ENCODE data around the gene HOXB5.

The HOXB5 gene

GRCh38 chr17:48630009-48630924, 36.7 kb upstream of the HOXB5 start:
- DNase-seq (ENCODE audit: low read depth in 2 of 2, low spot score in 1 of 2) = no peak

DNA sequence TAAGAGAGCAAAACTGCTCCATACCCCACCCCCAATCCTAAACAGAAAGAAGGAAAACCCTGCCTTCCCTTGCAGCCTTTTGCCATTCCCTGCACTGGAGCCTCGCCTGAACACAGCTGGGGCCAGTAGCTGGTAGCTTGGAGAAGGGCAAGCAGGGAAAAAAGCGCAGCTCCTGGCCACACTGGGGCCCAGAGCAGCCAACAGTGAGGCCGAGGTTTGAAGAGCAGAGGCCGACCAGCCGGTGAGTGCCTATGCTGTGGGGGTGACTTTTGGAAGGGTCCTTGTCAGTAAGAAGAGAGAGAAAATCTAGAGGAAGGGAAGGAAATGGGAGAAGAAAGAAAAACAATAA, 35.8 kb upstream of the HOXB5 start:
- no peak for DNase-seq (ENCODE audit: low read depth in 2 of 2, low spot score in 1 of 2)

GRCh38 chr17:48628649-48629410, 35.3 kb upstream of the HOXB5 start:
- no peak for DNase-seq (ENCODE audit: low read depth in 2 of 2, low spot score in 1 of 2)

GRCh38 chr17:48627623-48628521, 34.3 kb upstream of the HOXB5 start:
- no peak for DNase-seq (ENCODE audit: low read depth in 2 of 2, low spot score in 1 of 2)

- DNase-seq (ENCODE audit: low read depth in 2 of 2, low spot score in 1 of 2) = no peak
These were observed 33.6 kb upstream of the HOXB5 start for GRCh38 chr17:48627118-48627597.

DNA sequence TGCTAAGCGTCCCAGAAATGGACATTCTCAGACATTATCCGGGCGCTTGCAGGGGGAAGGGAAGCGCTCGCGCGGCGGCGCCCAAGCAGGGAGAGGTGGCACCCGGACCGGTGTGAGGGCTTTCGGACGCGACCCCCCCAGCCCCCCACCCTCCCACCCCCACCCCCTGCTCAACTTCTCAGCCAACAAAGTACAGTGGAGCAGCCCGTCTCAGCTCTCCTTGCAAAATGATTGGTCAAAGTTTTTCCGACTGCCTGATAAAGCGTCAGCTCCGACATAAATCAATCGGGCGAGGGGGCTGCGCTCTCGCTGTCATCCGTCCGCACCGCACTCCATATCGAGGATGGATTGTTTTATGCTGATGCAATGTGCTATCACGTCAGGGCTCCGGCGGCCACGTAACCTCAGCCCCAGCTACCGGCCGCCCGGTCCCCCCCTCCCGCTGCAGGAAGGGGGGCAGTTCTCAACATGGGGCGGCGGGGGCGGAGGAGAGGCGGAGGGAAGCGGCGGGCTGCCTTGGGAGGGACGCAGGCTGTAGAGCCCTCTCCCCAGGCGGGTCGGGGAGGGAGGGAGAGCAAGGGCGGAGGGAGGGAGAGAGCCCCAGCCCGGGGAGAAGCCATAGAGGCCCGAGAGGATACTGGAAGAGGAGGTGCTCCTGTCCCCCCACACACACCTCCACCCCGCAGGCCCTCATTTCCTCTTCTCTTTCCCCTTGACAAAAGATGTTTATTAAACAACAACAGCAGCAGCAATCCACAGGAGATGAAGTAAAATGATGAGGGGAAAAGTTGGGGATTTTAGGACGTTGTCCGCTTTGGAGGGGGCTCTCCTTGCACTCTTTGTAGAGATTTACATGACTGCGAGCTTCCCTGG, 32.9 kb upstream of the HOXB5 start, which contains the start of gene HOXB9:
HOXB9 (minus strand) TSS at position 114 of the 873 bp plus-strand sequence; CDS start at position 25, 89 bp downstream.
- DNase-seq (ENCODE audit: low read depth in 2 of 2, low spot score in 1 of 2) = no peak

- no peak for DNase-seq (ENCODE audit: low read depth in 2 of 2, low spot score in 1 of 2)
These were observed 32.1 kb upstream of the HOXB5 start for GRCh38 chr17:48625495-48626244.

- DNase-seq (ENCODE audit: low read depth in 2 of 2, low spot score in 1 of 2) = no peak
These were observed 31.2 kb upstream of the HOXB5 start for GRCh38 chr17:48624544-48625494.

DNA sequence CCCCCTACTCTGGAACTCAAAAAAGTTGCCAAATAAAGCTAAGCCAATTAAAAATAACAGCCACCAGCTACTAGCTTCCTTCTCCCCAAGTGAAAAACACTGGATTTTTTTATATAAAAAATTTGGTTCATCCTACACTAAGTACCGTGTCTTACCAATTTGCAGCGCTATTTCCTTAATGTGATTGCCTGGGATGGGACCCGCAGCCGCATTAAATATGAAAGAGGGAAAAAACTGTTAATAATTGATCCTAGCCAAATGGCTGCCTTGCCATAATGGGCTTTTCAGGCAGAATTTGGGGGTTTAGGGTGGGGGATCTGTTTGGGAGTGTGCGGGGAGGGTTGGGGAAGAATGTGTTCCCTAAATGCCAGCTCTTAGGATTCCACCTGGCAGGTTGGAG, 30.5 kb upstream of the HOXB5 start:
- DNase-seq (ENCODE audit: low read depth in 2 of 2, low spot score in 1 of 2) = no peak

DNA sequence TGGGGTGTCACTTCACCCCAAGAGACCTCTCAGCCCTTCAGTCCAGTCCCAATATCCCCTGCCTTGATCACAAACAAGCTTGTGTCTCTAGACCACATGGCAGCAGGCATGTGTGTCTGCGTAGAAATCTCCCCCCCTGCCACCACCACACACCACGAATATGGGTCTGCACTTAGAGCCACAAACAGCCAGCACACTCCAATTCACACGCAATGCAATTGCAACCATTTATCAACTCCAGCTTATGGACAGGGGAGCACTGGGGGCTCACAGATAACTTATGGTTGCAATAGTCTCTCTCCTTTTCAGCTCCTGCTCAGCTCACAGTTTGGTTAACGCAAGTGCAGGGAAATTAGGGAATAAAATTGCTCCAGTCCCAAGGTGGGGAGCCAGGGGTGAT, 30.0 kb upstream of the HOXB5 start:
- no peak for DNase-seq (ENCODE audit: low read depth in 2 of 2, low spot score in 1 of 2)

DNA sequence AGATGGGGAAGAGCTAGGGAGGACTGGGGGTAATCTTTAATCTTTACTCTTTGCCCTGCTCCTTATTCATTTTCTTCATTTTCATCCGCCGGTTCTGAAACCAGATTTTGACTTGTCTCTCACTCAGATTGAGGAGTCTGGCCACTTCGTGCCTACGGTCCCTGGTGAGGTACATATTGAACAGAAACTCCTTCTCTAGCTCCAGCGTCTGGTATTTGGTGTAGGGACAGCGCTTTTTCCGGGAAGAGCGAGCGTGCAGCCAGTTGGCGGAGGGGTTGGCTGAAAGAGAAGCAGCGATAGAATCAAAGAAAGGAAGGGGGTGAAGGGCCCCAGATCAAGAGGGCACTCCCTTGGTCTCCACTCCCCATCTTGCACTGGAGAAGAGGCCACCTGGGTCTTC, 29.3 kb upstream of the HOXB5 start:
- DNase-seq (ENCODE audit: low read depth in 2 of 2, low spot score in 1 of 2) = no peak

DNA sequence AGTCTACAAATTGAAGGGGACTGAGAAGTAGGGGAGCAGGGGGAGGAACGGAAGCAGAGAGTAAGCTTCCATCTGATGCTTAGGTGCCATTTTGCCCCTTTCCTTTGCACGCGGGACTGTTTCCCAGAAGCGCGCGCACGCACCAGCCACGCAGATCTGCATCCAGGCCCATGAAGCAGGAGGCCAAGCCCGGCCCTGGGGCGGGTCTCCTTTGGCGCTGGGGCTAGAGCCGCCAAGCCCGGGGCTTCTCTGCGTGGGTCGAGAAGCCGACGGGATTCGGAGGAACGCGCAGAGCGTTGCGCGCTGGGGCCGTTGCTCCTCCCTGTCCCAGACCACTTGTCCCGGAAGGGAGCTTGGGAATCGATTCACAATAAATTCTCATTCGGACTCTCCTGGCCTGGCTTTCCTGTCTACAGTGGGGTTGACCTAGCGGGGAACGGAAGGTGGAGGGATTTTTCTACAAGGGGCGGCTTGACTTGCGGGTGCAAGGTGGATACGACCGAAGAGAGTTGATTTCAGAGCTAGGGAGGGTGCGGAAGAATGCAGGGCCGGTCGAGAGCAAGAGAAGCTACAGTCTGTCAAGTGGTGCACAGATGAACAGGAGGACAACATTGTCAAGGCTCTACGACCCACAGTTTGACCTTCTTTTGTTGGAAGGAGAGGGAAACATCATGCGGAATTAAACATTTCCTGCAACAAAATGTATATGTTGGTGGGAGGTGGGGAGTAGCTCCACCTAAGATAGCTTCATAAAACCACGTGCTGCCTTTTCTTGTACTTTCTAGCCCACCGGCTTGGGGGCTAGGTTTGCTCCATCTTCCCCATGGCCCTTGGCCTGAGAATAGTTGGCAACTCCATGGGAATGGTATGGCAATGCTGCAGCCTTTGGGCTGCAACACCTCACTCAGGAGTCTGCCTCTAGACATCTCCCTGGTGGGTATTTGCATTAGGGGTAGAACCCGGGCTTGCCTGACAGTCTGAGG, 28.1 kb upstream of the HOXB5 start:
- DNase-seq (ENCODE audit: low read depth in 2 of 2, low spot score in 1 of 2) = no peak

GRCh38 chr17:48620461-48621139, 27.0 kb upstream of the HOXB5 start:
- no peak for DNase-seq (ENCODE audit: low read depth in 2 of 2, low spot score in 1 of 2)

DNA sequence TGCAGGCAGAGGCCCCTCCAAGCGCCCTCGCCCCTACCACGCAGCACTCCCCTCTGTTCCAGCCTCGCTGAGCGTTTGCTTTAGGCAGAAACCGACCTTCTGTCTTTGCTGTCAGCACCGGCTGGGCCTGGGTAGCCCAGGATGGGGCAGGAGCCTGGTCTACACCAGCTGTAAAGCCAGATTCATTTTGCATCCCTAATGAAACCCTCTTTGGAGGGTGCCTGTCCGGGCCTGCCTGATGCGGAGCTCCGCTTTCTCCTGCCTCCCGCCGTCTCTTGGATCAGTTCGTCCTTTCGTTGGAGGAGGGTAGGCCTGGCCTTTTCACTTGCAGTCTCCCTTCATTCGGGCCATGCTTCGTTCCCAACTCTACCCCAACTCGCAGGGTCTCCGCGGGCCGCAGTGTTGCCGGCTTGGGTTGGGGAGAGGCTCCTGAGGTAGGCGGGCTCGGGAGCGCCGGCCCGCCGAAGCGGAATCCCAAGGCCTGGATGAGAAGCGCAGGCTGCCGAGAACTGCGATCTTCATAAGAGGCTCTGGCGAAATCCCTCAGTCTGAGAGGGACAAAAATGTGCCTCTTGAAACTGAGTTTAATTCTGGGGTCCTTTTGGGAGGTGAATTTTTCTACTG, 26.4 kb upstream of the HOXB5 start:
- no peak for DNase-seq (ENCODE audit: low read depth in 2 of 2, low spot score in 1 of 2)

DNA sequence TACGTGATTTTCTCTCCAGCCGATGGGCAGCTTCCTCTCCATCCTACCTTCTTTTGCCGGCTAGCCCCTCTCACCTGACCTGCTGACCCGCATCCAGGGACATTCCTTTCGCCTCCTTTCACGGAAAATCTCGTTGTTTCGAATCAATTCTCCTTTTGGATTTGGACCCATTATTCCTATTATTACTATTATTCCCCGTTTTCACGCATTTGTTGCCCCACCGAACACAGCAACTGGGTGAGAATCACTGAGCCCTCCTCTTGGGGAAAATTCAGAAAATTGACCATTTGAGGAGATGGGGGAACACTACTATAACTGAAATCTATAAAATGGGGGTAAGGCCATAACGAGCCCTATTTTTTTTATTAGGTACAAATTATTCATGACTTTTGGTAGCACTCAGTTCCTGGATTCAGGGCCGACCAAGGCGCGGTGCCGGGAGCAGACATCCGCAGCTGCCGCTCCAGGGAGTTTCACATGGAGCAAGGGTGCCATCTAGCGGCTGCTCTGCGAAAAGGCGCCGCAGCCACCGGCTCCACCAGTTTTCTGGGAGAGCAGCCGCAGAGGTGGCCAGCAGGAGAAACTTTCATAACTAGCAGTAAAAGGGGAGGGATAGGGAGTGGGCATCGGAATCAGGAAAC, 24.8 kb upstream of the HOXB5 start:
- peak; percentile 61 to 72 for DNase-seq (ENCODE audit: low read depth in 2 of 2, low spot score in 1 of 2)
